Measurements from ENCODE around the gene NR4A1. TPM values are rescaled to one million over a fixed set of nuclear protein-coding genes. Genes with fewer than 3 reads are reported as not detected.
"Not testable (repeated sequence)": the region's sequence is repeated elsewhere in the genome, so short reads cannot be mapped to it uniquely, and the experiment has no call there.

NR4A1 gene
- total RNA-seq, 1 donor from 2014 or later, result 46.1 TPM

DNA sequence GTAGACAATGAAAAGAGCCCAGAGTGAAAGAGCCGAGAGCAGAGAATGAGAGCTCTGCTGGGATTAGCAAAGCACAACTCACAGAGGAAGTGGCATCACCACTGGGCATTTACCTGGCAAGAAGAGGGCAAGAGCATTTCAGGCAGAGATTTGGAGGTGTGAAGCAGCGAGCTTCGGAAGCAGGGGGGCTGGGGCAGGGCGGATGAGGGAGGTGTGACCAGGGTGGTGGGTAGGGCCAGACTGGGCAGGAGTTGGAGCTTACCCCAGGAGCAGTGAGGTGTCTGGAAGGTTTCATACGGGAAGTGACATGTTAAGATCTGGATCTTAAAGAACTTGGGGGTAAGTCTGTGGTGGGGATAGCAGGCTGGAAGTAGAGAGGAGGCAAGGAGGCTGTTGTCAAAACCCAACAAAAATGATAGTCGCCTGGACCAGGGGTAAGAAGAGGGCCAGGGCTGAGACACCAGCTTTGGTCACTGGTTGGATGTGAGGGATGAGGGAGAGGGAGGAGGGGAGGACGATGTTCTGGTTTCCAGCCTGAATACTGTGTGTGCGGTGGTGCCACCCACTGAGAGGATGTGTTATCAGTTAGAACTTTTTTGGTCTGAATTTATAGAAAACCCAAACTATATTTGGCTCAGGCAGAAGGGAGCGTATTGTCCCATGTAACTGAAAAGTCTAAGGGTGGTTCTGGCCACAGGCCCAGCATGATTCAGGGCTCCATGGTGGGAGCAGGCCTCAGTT lies 33.4 kb downstream of the NR4A1 start:
- intact Hi-C loops (cut with DNase I), result loop anchor here (5.0 kb wide), 2 partner anchors 57 to 82 kb away; no protein-coding TSS in a partner anchor
- ATAC-seq (ENCODE audit: poor library complexity), result no peak
- DNase-seq, result no peak

DNA sequence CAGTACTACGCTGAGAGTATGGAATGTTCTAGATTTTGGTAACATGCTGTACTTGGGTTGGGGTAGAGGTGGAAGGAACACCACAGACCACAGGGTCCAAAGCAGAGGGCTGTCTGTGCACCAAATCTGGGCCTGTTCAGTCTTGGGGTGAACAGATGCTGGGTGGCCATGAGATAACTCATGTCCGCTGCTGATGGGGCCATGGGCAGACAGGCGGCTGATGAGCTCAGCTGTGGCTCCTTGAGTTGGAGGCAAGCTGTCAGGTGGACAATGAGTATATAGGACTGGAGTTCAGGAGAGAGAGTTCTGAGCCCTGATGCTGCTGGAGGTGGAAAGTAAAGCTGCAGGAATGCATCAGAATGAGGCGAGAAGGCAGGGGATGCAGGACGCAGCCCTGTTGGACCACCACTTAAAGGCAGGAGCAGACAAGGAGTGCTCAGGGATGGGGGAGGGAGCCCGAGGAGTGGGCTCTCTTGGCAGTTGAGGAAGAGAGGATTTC lies 34.5 kb downstream of the NR4A1 start:
- DNase-seq, result no peak
- intact Hi-C loops (cut with DNase I), result no loop called here
- no peak for ATAC-seq (ENCODE audit: poor library complexity)

GRCh38 chr12:52086366-52086765 lies 35.1 kb downstream of the NR4A1 start:
- intact Hi-C loops (cut with DNase I), result no loop called here
- ATAC-seq (ENCODE audit: poor library complexity), result no peak
- no peak for DNase-seq

GRCh38 chr12:52086944-52087835 lies 35.9 kb downstream of the NR4A1 start:
- intact Hi-C loops (cut with DNase I), result no loop called here
- no peak for DNase-seq

GRCh38 chr12:52087961-52088820 lies 36.9 kb downstream of the NR4A1 start:
- ATAC-seq (ENCODE audit: poor library complexity) (no peak), DNase-seq (no peak)
- intact Hi-C loops (cut with DNase I), result no loop called here

More at GRCh38 chr12:52086944-52087835, 35.9 kb downstream of the NR4A1 start:
- no peak for ATAC-seq (ENCODE audit: poor library complexity)

- intact Hi-C loops (cut with DNase I), result no loop called here
- ATAC-seq (ENCODE audit: poor library complexity), result no peak
- no peak for DNase-seq
Observed at GRCh38 chr12:52089491-52089890, 38.2 kb downstream of the NR4A1 start.

DNA sequence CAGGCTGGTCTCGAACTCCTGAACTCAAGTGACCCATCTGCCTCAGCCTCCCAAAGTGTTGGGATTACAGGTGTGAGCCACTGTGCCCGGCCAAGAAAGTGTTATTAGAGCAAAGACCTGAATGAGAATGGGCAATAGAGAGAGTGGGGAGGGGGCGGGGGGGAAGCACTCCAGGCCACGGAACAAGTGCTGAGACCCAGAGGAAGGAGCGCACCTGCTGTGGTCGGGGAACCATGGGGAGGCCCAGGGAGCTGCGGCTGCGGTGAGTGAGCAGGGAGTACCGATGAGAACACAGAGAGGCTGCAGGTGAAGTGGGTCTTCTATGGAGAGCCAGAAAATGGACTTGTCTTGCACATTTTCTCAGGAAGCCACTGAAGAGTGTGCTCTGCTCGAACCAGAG lies 39.0 kb downstream of the NR4A1 start:
- intact Hi-C loops (cut with DNase I), result no loop called here
- no peak for ATAC-seq (ENCODE audit: poor library complexity)
- no peak for DNase-seq

- DNase-seq, result no peak
- no peak for ATAC-seq (ENCODE audit: poor library complexity)
- intact Hi-C loops (cut with DNase I), result no loop called here
Observed at GRCh38 chr12:52091061-52091460, 39.8 kb downstream of the NR4A1 start.

- intact Hi-C loops (cut with DNase I), result no loop called here
- ATAC-seq (ENCODE audit: poor library complexity), result no peak
- DNase-seq, result no peak
Observed at GRCh38 chr12:52091869-52092268, 40.6 kb downstream of the NR4A1 start.

DNA sequence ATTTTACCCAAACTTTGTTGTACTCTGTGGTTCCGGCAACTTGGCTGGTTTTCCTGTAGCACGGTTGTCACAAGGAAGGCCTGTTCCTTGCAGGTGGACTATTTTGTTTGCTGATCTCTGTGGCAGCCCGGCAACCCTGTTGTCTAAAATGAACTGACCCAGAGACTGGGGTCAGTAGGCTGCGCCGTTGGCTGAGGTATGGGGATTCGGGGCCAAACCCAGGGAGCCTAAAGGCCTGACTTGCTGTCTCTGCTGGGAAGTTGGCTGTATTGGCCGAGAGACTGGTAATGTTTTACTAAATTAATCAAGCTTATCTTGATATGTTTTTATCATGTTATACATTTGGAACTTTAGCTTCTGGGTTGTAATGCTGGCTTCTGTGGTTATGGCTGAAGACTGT lies 42.1 kb downstream of the NR4A1 start:
- no peak for ATAC-seq (ENCODE audit: poor library complexity)
- intact Hi-C loops (cut with DNase I), result no loop called here
- no peak for DNase-seq

DNA sequence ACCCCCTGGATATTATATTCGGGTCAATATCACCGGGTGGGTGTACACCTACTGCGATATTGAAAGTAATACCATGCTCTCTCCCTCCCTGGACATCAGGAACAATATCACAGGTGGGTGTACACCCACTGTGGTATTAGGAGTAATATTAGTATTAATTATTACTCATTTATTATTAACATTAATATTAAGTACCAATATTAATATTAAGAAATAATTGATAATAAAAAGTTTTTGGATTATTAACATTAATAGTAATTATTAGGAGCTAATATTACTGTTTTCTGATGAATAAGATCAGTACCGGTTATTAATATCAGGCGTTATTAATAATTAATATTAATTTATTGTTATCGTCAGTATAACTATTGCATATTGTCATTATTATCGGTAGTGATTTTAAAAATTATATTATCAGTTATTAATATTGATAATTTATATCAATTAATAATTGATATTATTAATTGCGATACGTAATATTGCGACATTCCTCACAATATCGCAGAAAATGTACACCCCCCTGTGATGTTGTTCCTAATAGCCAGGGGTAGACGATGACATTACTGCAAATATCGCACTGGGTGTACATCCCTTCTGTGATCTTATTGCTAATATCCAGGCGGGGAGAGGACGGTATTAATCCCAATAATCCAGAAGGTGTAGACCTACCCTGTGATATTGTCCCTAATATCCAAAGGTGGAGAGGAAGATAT lies 45.2 kb downstream of the NR4A1 start:
- intact Hi-C loops (cut with DNase I), result no loop called here
- DNase-seq (no peak), ATAC-seq (ENCODE audit: poor library complexity) (no peak)

- intact Hi-C loops (cut with DNase I), result no loop called here
- no peak for DNase-seq
- ATAC-seq (ENCODE audit: poor library complexity), result no peak
Observed at GRCh38 chr12:52097045-52097666, 45.9 kb downstream of the NR4A1 start.

DNA sequence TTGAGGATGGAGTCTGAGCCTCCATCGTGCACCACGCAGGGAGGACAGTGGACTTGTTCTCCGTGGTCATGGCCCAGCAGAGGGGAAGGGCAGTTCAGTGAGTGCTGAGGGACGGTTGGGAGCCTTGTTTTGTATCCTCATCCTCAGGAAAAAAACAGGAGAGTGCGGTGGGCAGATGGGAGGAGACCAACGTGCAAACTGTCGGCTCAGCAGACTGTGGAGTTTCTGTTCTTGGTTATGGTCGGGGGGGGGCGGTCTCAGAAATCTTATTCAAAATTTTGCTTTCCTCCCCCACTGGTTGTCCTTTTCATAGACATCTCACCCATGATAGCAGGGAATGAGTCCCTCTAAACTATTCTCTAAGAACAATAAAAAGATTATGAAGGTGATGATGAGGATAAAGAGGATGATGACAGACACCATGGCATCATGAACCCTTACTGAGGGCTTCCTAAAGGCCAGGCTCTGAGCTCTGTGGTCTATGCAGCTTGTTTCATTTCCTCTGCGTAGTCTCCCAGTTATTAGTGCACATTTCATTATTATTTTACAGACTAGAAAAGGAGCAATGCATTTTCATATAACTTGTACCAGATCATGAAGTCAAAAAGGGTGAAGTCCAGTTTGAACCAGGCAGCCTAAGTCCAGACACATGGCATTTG lies 53.3 kb downstream of the NR4A1 start:
- ATAC-seq (ENCODE audit: poor library complexity); intact Hi-C loops (cut with DNase I); DNase-seq: not testable (repeated sequence)

Other genes with a start within 250 kb of the NR4A1 start
- gene FIGNL2, start 202.7 kb upstream of the NR4A1 start, total RNA-seq, result 0.30 TPM
- not detected for gene ANKRD33, start 163.3 kb upstream of the NR4A1 start, total RNA-seq
- 35.1 TPM for gene ACVRL1, start 143.9 kb upstream of the NR4A1 start, total RNA-seq
- gene ACVR1B, start 99.7 kb upstream of the NR4A1 start, total RNA-seq, result 9.7 TPM
- gene TAMALIN, start 44.5 kb upstream of the NR4A1 start, total RNA-seq, result 19.8 TPM
- gene ATG101, start 18.5 kb downstream of the NR4A1 start, total RNA-seq, result 23.5 TPM
- 0.35 TPM for gene SMIM41, start 28.3 kb downstream of the NR4A1 start, total RNA-seq
- not detected for gene KRT80, start 140.6 kb downstream of the NR4A1 start, total RNA-seq
- 0.59 TPM for gene KRT7, start 181.8 kb downstream of the NR4A1 start, total RNA-seq
- not detected for gene KRT86, start 223.2 kb downstream of the NR4A1 start, total RNA-seq
- gene KRT81, start 240.1 kb downstream of the NR4A1 start, total RNA-seq, result not detected